SK-N-SH treated with all-trans-retinoic acid at 6 μM for 48 hours (cell line): ENCODE measurements around the gene DCTD.

Experiments
- ARNTL ChIP-seq: fragments of 450-650 bp; formaldehyde crosslinking; IDR thresholded peaks from 2 replicates; pipeline ENCODE4 v1.5.0; 2020; ENCODE audit warnings: low read depth, mild to moderate bottlenecking, moderate library complexity, borderline replicate concordance
- CREB5 ChIP-seq: fragments of 250-450 bp; sonication (Bioruptor Pico); IDR thresholded peaks from 2 replicates; pipeline ENCODE4 v1.5.1; 2020; ENCODE audit warnings: low read depth, mild to moderate bottlenecking, moderate library complexity
- ESRRG ChIP-seq: fragments of 250-450 bp; sonication (Bioruptor Pico); IDR thresholded peaks from 2 replicates; pipeline ENCODE4 v1.6.1; 2021; ENCODE audit warnings: mild to moderate bottlenecking
- ISL1 ChIP-seq: fragments of 250-450 bp; sonication (Bioruptor Pico); IDR thresholded peaks from 2 replicates; pipeline ENCODE4 v2.1.2; 2022; ENCODE audit warnings: mild to moderate bottlenecking, moderate library complexity
- RARB ChIP-seq: fragments of 250-450 bp; sonication (Bioruptor Pico); IDR thresholded peaks from 2 replicates; pipeline ENCODE4 v1.8.0; 2021; ENCODE audit warnings: mild to moderate bottlenecking, moderate library complexity
- TCF4 ChIP-seq: fragments of 250-450 bp; sonication (Bioruptor Pico); IDR thresholded peaks from 2 replicates; pipeline ENCODE4 v1.8.0; 2021; ENCODE audit warnings: mild to moderate bottlenecking, moderate library complexity, borderline replicate concordance
- ZFP3 ChIP-seq: fragments of 250-450 bp; sonication (Bioruptor Pico); IDR thresholded peaks from 2 replicates; pipeline ENCODE4 v1.5.0; 2020; ENCODE audit warnings: mild to moderate bottlenecking, moderate library complexity
- ZNF565 ChIP-seq: fragments of 450-650 bp; formaldehyde crosslinking; conservative IDR thresholded peaks from 2 replicates; pipeline ENCODE4 v1.5.0; 2020; ENCODE audit warnings: low read depth, mild to moderate bottlenecking, moderate library complexity
- TF ChIP-seq, protein P1 (sequence below): fragments of 250-450 bp; sonication (Bioruptor Pico); IDR thresholded peaks from 2 replicates; pipeline ENCODE4 v1.5.0; 2020; ENCODE audit warnings: mild to moderate bottlenecking, moderate library complexity
- TF ChIP-seq, protein P2 (sequence below): fragments of 250-450 bp; sonication (Bioruptor Pico); IDR thresholded peaks from 2 replicates; pipeline ENCODE4 v1.8.0; 2020; ENCODE audit warnings: mild to moderate bottlenecking, moderate library complexity, borderline replicate concordance

DNA sequence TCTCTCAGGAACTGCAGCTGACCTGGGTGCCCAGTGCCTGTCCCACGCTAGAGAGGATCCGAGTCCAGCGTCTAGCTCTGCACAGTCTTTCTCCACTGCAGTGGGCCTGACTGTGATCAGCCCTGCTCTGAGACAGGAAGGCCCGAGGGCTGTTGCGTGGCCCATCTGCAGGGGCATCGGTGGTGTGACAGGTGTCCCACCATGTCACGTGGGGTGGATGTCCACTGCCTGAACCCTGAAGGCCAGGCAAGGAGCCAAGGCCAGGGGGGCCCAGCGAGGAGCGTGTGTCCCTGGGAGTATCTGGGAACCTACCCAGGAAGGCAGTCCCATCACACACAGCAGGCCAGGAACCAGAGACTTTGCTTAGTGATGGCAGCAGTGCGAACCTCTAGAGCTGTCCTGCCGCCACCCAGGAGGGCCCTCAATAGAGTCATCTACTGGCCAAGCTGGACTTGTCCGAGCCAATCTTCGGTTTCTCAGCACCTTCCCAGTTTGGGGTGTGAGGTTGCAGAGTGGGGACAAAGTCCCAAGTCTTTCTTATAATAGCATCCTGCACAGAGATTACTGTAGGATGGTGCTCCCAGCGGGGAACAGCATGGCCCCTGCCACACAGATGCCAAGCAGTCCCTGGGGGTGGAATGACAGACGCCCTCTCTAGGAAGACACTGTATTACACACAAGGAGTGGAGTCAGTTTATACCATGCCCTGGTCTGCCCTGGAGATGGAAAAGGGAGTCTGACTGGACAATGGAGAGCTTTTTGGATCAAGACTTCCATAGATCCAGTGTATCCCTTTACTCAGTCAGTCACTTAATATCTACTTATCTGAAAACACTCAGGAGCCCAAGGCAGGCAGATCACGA lies 38.3 kb downstream of the DCTD start:
- TF ChIP-seq, protein P1, sequence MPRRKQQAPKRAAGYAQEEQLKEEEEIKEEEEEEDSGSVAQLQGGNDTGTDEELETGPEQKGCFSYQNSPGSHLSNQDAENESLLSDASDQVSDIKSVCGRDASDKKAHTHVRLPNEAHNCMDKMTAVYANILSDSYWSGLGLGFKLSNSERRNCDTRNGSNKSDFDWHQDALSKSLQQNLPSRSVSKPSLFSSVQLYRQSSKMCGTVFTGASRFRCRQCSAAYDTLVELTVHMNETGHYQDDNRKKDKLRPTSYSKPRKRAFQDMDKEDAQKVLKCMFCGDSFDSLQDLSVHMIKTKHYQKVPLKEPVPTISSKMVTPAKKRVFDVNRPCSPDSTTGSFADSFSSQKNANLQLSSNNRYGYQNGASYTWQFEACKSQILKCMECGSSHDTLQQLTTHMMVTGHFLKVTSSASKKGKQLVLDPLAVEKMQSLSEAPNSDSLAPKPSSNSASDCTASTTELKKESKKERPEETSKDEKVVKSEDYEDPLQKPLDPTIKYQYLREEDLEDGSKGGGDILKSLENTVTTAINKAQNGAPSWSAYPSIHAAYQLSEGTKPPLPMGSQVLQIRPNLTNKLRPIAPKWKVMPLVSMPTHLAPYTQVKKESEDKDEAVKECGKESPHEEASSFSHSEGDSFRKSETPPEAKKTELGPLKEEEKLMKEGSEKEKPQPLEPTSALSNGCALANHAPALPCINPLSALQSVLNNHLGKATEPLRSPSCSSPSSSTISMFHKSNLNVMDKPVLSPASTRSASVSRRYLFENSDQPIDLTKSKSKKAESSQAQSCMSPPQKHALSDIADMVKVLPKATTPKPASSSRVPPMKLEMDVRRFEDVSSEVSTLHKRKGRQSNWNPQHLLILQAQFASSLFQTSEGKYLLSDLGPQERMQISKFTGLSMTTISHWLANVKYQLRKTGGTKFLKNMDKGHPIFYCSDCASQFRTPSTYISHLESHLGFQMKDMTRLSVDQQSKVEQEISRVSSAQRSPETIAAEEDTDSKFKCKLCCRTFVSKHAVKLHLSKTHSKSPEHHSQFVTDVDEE (CRISPR knock-in tag): no peak
- TF ChIP-seq TCF4 (CRISPR knock-in tag): no peak
- TF ChIP-seq, protein P2, sequence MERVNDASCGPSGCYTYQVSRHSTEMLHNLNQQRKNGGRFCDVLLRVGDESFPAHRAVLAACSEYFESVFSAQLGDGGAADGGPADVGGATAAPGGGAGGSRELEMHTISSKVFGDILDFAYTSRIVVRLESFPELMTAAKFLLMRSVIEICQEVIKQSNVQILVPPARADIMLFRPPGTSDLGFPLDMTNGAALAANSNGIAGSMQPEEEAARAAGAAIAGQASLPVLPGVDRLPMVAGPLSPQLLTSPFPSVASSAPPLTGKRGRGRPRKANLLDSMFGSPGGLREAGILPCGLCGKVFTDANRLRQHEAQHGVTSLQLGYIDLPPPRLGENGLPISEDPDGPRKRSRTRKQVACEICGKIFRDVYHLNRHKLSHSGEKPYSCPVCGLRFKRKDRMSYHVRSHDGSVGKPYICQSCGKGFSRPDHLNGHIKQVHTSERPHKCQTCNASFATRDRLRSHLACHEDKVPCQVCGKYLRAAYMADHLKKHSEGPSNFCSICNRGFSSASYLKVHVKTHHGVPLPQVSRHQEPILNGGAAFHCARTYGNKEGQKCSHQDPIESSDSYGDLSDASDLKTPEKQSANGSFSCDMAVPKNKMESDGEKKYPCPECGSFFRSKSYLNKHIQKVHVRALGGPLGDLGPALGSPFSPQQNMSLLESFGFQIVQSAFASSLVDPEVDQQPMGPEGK (CRISPR knock-in tag): no peak
- TF ChIP-seq RARB (CRISPR knock-in tag): no peak
- TF ChIP-seq ZNF565 (CRISPR knock-in tag): no peak
- no peak for TF ChIP-seq ESRRG (CRISPR knock-in tag)
- no peak for TF ChIP-seq ARNTL
- no peak for TF ChIP-seq CREB5 (CRISPR knock-in tag)
- no peak for TF ChIP-seq ZFP3 (CRISPR knock-in tag)
- no peak for TF ChIP-seq ISL1 (CRISPR knock-in tag)
